GM21825 (cell line): ENCODE measurements around the gene HS3ST3A1.
"Not testable (repeated sequence)": the region's sequence is repeated elsewhere in the genome, so short reads cannot be mapped to it uniquely, and the experiment has no call there.

ENCODE experiments used
- ATAC-seq: cut with Tn5 transposase; IDR thresholded peaks from one replicate; pipeline ENCODE4 v1.9.1; 2021; ENCODE audit warnings: mild to moderate bottlenecking, moderate library complexity; ENCODE audit not compliant: unreplicated experiment

Gene HS3ST3A1

GRCh38 chr17:13539421-13539820 is 62.3 kb downstream of the HS3ST3A1 start:
- no peak for ATAC-seq

- ATAC-seq: no peak
These were observed 62.8 kb downstream of the HS3ST3A1 start for GRCh38 chr17:13538841-13539411.

- ATAC-seq: no peak
These were observed 63.7 kb downstream of the HS3ST3A1 start for GRCh38 chr17:13537871-13538643.

- ATAC-seq: no peak
These were observed 64.5 kb downstream of the HS3ST3A1 start for GRCh38 chr17:13537167-13537731.

GRCh38 chr17:13534946-13535345 is 66.8 kb downstream of the HS3ST3A1 start:
- ATAC-seq: no peak

- ATAC-seq: no peak
These were observed 70.0 kb downstream of the HS3ST3A1 start for GRCh38 chr17:13531721-13532120.

- ATAC-seq: no peak
These were observed 75.9 kb downstream of the HS3ST3A1 start for GRCh38 chr17:13525876-13526275.

GRCh38 chr17:13523164-13523563 is 78.6 kb downstream of the HS3ST3A1 start:
- ATAC-seq: no peak

- no peak for ATAC-seq
These were observed 79.0 kb downstream of the HS3ST3A1 start for GRCh38 chr17:13522749-13523148.

- no peak for ATAC-seq
These were observed 79.9 kb downstream of the HS3ST3A1 start for GRCh38 chr17:13521784-13522183.

GRCh38 chr17:13520899-13521572 is 80.7 kb downstream of the HS3ST3A1 start:
- no peak for ATAC-seq

GRCh38 chr17:13518261-13519000 is 83.3 kb downstream of the HS3ST3A1 start:
- ATAC-seq: no peak

- no peak for ATAC-seq
These were observed 88.7 kb downstream of the HS3ST3A1 start for GRCh38 chr17:13513039-13513405.

- ATAC-seq: no peak
These were observed 91.7 kb downstream of the HS3ST3A1 start for GRCh38 chr17:13510062-13510461.

GRCh38 chr17:13509527-13509926 is 92.2 kb downstream of the HS3ST3A1 start:
- no peak for ATAC-seq

- no peak for ATAC-seq
These were observed 92.8 kb downstream of the HS3ST3A1 start for GRCh38 chr17:13508896-13509295.

GRCh38 chr17:13503526-13503925 is 98.2 kb downstream of the HS3ST3A1 start:
- ATAC-seq: no peak

- no peak for ATAC-seq
These were observed 99.5 kb downstream of the HS3ST3A1 start for GRCh38 chr17:13502263-13502662.

- no peak for ATAC-seq
These were observed 100.8 kb downstream of the HS3ST3A1 start for GRCh38 chr17:13500947-13501346.

- no peak for ATAC-seq
These were observed 103.5 kb downstream of the HS3ST3A1 start for GRCh38 chr17:13498184-13498583.

GRCh38 chr17:13496553-13497056 is 105.1 kb downstream of the HS3ST3A1 start:
- not testable (repeated sequence) for ATAC-seq
